NOMO-1 treated with dmso at 0.1 percent for 144 hours (cell line): ENCODE results near the gene VWA8.
"Not testable (repeated sequence)": the region's sequence is repeated elsewhere in the genome, so short reads cannot be mapped to it uniquely, and the experiment has no call there.

Source experiments
- DNase-seq: peaks from one replicate; lab custom pipeline; 2025; ENCODE audit not compliant: unreplicated experiment; lab: John Stamatoyannopoulos, UW

VWA8 gene

GRCh38 chr13:41811588-41812021 lies 149.3 kb downstream of the VWA8 start:
- DNase-seq: no peak

- no peak for DNase-seq
Measured at GRCh38 chr13:41809962-41810361, 150.9 kb downstream of the VWA8 start.

GRCh38 chr13:41803445-41803735 lies 157.5 kb downstream of the VWA8 start:
- not testable (repeated sequence) for DNase-seq

GRCh38 chr13:41802684-41803444 lies 158.0 kb downstream of the VWA8 start:
- DNase-seq: no peak

- DNase-seq: no peak
Measured at GRCh38 chr13:41802043-41802683, 158.7 kb downstream of the VWA8 start.

GRCh38 chr13:41791056-41791455 lies 169.9 kb downstream of the VWA8 start:
- no peak for DNase-seq

- DNase-seq: no peak
Measured at GRCh38 chr13:41788552-41788951, 172.4 kb downstream of the VWA8 start.

GRCh38 chr13:41785402-41786172 lies 175.3 kb downstream of the VWA8 start:
- DNase-seq: no peak

- no peak for DNase-seq
Measured at GRCh38 chr13:41782086-41782485, 178.8 kb downstream of the VWA8 start.

- DNase-seq: no peak
Measured at GRCh38 chr13:41780715-41781706, 179.9 kb downstream of the VWA8 start.

GRCh38 chr13:41775251-41775650 lies 185.7 kb downstream of the VWA8 start:
- no peak for DNase-seq

- no peak for DNase-seq
Measured at GRCh38 chr13:41774605-41775218, 186.2 kb downstream of the VWA8 start.

GRCh38 chr13:41767801-41768200 lies 193.1 kb downstream of the VWA8 start:
- DNase-seq: no peak

- DNase-seq: no peak
Measured at GRCh38 chr13:41766439-41766838, 194.5 kb downstream of the VWA8 start.

- no peak for DNase-seq
Measured at GRCh38 chr13:41765813-41766212, 195.1 kb downstream of the VWA8 start.

GRCh38 chr13:41765020-41765419 lies 195.9 kb downstream of the VWA8 start:
- DNase-seq: peak; percentile 18

GRCh38 chr13:41764558-41764957 lies 196.4 kb downstream of the VWA8 start:
- no peak for DNase-seq

GRCh38 chr13:41763782-41764181 lies 197.1 kb downstream of the VWA8 start:
- DNase-seq: no peak

- DNase-seq: no peak
Measured at GRCh38 chr13:41762796-41763195, 198.1 kb downstream of the VWA8 start.

GRCh38 chr13:41756198-41756880 lies 204.6 kb downstream of the VWA8 start:
- DNase-seq: no peak
